HepG2 (cell line): ENCODE measurements around the gene TYW1. TPM values are rescaled to one million over a fixed set of nuclear protein-coding genes. Genes with fewer than 3 reads are reported as not detected.
"Not testable (repeated sequence)": the region's sequence is repeated elsewhere in the genome, so short reads cannot be mapped to it uniquely, and the experiment has no call there.

ENCODE experiments used
- ATF1 ChIP-seq: IDR thresholded peaks from 2 replicates; pipeline ENCODE4 v1.6.1; 2016; ENCODE audit warnings: mild to moderate bottlenecking, control low read depth
- FOXC1 ChIP-seq: sonication (generic); formaldehyde crosslinking; IDR thresholded peaks from 2 replicates; pipeline ENCODE4 v1.8.0; 2022; ENCODE audit warnings: mild to moderate bottlenecking, missing genetic modification reagents, borderline replicate concordance
- GATA4 ChIP-seq: sonication (generic); IDR thresholded peaks from 2 replicates; pipeline ENCODE4 v1.6.1; 2016; ENCODE audit warnings: antibody characterized with exemption, low read depth, borderline replicate concordance
- ISL2 ChIP-seq: sonication (generic); formaldehyde crosslinking; IDR thresholded peaks from 2 replicates; pipeline ENCODE4 v1.5.0; 2020; ENCODE audit warnings: missing genetic modification reagents
- KLF11 ChIP-seq: IDR thresholded peaks from 2 replicates; pipeline ENCODE4 v1.6.1; 2016; ENCODE audit warnings: missing compliant biosample characterization
- KMT2B ChIP-seq: IDR thresholded peaks from 2 replicates; pipeline ENCODE4 v1.6.1; 2016; ENCODE audit warnings: missing genetic modification reagents, missing compliant biosample characterization
- MED1 ChIP-seq: sonication (generic); formaldehyde crosslinking; IDR thresholded peaks from 2 replicates; pipeline ENCODE4 v1.4.0; 2020; ENCODE audit warnings: missing genetic modification reagents
- NONO ChIP-seq, 2 experiments: fragments of 450-650 bp in 1 of 2; sonication (generic) in 1 of 2; formaldehyde crosslinking in 1 of 2; IDR thresholded peaks in 1 of 2; conservative IDR thresholded peaks in 1 of 2; 2 replicates each; pipeline versions ENCODE4 v1.6.1 to v1.8.0; 2017 to 2022; ENCODE audit warnings: mild to moderate bottlenecking in 1 of 2, missing genetic modification reagents in 1 of 2, moderate library complexity in 1 of 2
- POLR2A ChIP-seq, 2 experiments: IDR thresholded peaks; 2 replicates each; pipeline ENCODE4 v1.6.1; 2011; ENCODE audit warnings: low read depth in 2 of 2, low read length in 2 of 2, mild to moderate bottlenecking in 1 of 2, moderate library complexity in 1 of 2; ENCODE audit not compliant: insufficient read depth in 1 of 2
- RAD21 ChIP-seq: fragments of 450-650 bp; formaldehyde crosslinking; IDR thresholded peaks from 2 replicates; pipeline ENCODE4 v1.5.0; 2020; ENCODE audit warnings: mild to moderate bottlenecking
- RFXANK ChIP-seq: IDR thresholded peaks from 2 replicates; pipeline ENCODE4 v1.6.1; 2016
- SKI ChIP-seq: fragments of 450-650 bp; IDR thresholded peaks from one replicate; pipeline ENCODE4 v1.6.1; 2018; ENCODE audit warnings: mild to moderate bottlenecking; ENCODE audit not compliant: partially characterized antibody
- SP1 ChIP-seq, 2 experiments: fragments of 450-650 bp in 1 of 2; sonication (generic) in 1 of 2; formaldehyde crosslinking in 1 of 2; IDR thresholded peaks; 2 replicates each; pipeline versions ENCODE4 v1.4.0 to v1.6.1; 2016 to 2020; ENCODE audit warnings: missing genetic modification reagents in 1 of 2
- STAG1 ChIP-seq: sonication (generic); formaldehyde crosslinking; IDR thresholded peaks from 2 replicates; pipeline ENCODE4 v1.4.0; 2020; ENCODE audit warnings: missing genetic modification reagents
- ZBTB20 ChIP-seq: sonication (generic); formaldehyde crosslinking; IDR thresholded peaks from 2 replicates; pipeline ENCODE4 v1.8.1; 2023; ENCODE audit warnings: missing genetic modification reagents, low read depth, mild to moderate bottlenecking, borderline replicate concordance
- ZNF33B ChIP-seq: sonication (generic); formaldehyde crosslinking; IDR thresholded peaks from 2 replicates; pipeline ENCODE4 v1.5.1; 2020; ENCODE audit warnings: mild to moderate bottlenecking, missing genetic modification reagents
- ZNF782 ChIP-seq: sonication (generic); formaldehyde crosslinking; IDR thresholded peaks from 2 replicates; pipeline ENCODE4 v1.4.0; 2020; ENCODE audit warnings: missing genetic modification reagents, mild to moderate bottlenecking, borderline replicate concordance
- ZSCAN31 ChIP-seq: sonication (generic); formaldehyde crosslinking; IDR thresholded peaks from 2 replicates; pipeline ENCODE4 v1.5.0; 2020; ENCODE audit warnings: low read depth, mild to moderate bottlenecking, missing genetic modification reagents
- polyA plus RNA-seq, 8 experiments: library from polyadenylated mRNA; depleted of rRNA in 3 of 8; stranded (reverse) in 7 of 8; unstranded in 1 of 8; fragments of >200 nt; fragmentation: Illumina TruSeq in 4 of 8; extraction: Trizol in 4 of 8; gene quantifications; 2 replicates each; pipeline versions ENCODE4 v1.2.1 to v1.2.3, GENCODE V29; 2011 to 2016; ENCODE audit warnings: low read depth in 4 of 8, missing spikeins in 1 of 8, mixed read lengths in 1 of 8; ENCODE audit not compliant: insufficient read depth in 1 of 8
- total RNA-seq, 5 experiments: library from RNA; depleted of rRNA; stranded (reverse); fragments of >200 nt; fragmentation: Illumina TruSeq; extraction: Trizol; gene quantifications; 2 replicates each; pipeline ENCODE4 v1.2.3, GENCODE V29; 2016; ENCODE audit warnings: low read depth in 1 of 5
- TF ChIP-seq, protein P1 (sequence below): IDR thresholded peaks from 2 replicates; pipeline ENCODE4 v1.6.1; 2012; ENCODE audit warnings: low read depth, low read length, improper control_type of control experiment
- TF ChIP-seq, protein P2 (sequence below): sonication (generic); formaldehyde crosslinking; IDR thresholded peaks from 2 replicates; pipeline ENCODE4 v1.5.0; 2020; ENCODE audit warnings: missing genetic modification reagents, mild to moderate bottlenecking, borderline replicate concordance
- TF ChIP-seq, protein P3 (sequence below): sonication (generic); formaldehyde crosslinking; IDR thresholded peaks from 2 replicates; pipeline ENCODE4 v1.8.0; 2022; ENCODE audit warnings: mild to moderate bottlenecking, missing genetic modification reagents, moderate library complexity
- TF ChIP-seq, protein P4 (sequence below): IDR thresholded peaks from 2 replicates; pipeline ENCODE4 v1.6.1; 2016; ENCODE audit warnings: missing biosample characterization, missing genetic modification reagents, low read depth
- TF ChIP-seq, protein P5 (sequence below): sonication (generic); formaldehyde crosslinking; IDR thresholded peaks from 2 replicates; pipeline ENCODE4 v1.4.0; 2020; ENCODE audit warnings: mild to moderate bottlenecking, missing genetic modification reagents

The TYW1 gene
- total and polyA plus RNA-seq, 2 of the 13 experiments (the other 11 are each of a cell fraction or from before 2014, with no cell fraction given) = 8.6 to 17.6 TPM

DNA sequence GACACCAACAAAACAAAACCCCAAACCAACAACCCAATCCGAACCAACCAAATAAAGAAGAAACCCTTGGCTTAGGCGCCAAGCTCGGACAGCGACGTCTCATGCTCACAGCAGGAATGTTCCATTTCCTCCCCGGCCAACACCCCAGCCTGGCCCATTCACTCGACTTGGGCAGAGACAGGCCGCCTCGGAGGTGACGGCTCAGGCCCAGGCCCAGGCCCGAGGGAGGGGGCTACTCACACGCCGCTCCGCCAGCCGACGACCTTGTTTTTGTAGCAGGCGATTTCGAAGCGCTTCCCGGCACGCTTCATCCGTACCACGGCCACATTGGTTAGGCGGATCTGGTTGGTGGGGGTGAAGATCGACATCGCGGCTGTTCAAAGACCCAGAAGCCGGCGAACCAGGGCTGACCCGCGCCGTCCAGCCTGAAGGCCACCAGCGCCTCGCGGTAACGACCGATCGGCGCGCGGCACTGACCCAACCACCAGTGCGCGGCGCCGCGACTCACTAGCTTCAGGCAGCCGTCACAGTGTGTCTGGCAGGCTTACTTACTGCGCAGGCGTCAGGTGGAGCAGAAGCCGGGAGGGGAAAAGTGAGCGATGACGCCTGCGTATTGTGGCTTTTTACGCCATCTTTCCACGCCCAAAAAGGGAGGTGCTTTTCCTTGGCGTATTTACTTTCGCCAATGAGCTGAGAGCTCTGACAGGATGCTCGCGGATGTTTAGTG is 1.4 kb upstream of the TYW1 start, which contains the start of gene SBDS (continued):
- TF ChIP-seq, protein P1, sequence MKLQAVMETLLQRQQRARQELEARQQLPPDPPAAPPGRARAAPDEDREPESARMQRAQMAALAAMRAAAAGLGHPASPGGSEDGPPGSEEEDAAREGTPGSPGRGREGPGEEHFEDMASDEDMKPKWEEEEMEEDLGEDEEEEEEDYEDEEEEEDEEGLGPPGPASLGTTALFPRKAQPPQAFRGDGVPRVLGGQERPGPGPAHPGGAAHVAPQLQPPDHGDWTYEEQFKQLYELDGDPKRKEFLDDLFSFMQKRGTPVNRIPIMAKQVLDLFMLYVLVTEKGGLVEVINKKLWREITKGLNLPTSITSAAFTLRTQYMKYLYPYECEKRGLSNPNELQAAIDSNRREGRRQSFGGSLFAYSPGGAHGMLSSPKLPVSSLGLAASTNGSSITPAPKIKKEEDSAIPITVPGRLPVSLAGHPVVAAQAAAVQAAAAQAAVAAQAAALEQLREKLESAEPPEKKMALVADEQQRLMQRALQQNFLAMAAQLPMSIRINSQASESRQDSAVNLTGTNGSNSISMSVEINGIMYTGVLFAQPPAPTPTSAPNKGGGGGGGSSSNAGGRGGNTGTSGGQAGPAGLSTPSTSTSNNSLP = peak; percentile 76
- TF ChIP-seq ZSCAN31 = peak; percentile 75; the same call in 1 of the 2 replicates
- 0 out of 2 replicates have a peak, but pooled peaks have one; percentile 47 for TF ChIP-seq ISL2 (CRISPR knock-in tag)
- TF ChIP-seq, protein P2, sequence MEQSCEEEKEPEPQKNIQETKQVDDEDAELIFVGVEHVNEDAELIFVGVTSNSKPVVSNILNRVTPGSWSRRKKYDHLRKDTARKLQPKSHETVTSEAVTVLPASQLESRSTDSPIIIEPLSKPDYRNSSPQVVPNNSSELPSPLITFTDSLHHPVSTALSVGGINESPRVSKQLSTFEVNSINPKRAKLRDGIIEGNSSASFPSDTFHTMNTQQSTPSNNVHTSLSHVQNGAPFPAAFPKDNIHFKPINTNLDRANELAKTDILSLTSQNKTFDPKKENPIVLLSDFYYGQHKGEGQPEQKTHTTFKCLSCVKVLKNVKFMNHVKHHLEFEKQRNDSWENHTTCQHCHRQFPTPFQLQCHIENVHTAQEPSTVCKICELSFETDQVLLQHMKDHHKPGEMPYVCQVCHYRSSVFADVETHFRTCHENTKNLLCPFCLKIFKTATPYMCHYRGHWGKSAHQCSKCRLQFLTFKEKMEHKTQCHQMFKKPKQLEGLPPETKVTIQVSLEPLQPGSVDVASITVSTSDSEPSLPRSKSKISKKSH (CRISPR knock-in tag) = peak; percentile 82; the same call in 1 of the 2 replicates
- TF ChIP-seq GATA4 = 0 out of 2 replicates have a peak, but pooled peaks have one; percentile 23
- TF ChIP-seq STAG1 (CRISPR knock-in tag) = peak; percentile 24
- TF ChIP-seq POLR2A (IDR thresholded peaks at IDR 0.05; ENCODE audit: insufficient read depth in 1 of 2, low read depth in 2 of 2, low read length in 2 of 2) = peak; percentile 88 to 89
- TF ChIP-seq ZNF782 (CRISPR knock-in tag) = 0 out of 2 replicates have a peak, but pooled peaks have one; percentile 52
- peak; percentile 70; the same call in 1 of the 2 replicates for TF ChIP-seq KLF11 (CRISPR knock-in tag)
- TF ChIP-seq, protein P3, sequence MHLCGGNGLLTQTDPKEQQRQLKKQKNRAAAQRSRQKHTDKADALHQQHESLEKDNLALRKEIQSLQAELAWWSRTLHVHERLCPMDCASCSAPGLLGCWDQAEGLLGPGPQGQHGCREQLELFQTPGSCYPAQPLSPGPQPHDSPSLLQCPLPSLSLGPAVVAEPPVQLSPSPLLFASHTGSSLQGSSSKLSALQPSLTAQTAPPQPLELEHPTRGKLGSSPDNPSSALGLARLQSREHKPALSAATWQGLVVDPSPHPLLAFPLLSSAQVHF (CRISPR knock-in tag) = 0 out of 2 replicates have a peak, but pooled peaks have one; percentile 72
- TF ChIP-seq SKI = peak; percentile 74
- TF ChIP-seq ZBTB20 (CRISPR knock-in tag) = 0 out of 2 replicates have a peak, but pooled peaks have one; percentile 21
- TF ChIP-seq, protein P4, sequence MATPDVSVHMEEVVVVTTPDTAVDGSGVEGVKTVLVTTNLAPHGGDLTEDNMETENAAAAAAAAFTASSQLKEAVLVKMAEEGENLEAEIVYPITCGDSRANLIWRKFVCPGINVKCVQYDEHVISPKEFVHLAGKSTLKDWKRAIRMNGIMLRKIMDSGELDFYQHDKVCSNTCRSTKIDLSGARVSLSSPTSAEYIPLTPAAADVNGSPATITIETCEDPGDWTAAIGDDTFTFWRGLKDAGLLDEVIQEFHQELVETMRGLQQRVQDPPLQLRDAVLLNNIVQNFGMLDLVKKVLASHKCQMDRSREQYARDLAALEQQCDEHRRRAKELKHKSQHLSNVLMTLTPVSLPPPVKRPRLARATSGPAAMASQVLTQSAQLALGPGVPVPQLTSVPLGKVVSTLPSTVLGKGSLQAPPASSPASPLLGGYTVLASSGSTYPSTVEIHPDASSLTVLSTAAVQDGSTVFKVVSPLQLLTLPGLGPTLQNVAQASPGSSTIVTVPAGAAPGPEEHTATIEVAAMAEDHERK (CRISPR knock-in tag) = 0 out of 2 replicates have a peak, but pooled peaks have one; percentile 53
- TF ChIP-seq, protein P5, sequence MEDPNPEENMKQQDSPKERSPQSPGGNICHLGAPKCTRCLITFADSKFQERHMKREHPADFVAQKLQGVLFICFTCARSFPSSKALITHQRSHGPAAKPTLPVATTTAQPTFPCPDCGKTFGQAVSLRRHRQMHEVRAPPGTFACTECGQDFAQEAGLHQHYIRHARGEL = 0 out of 2 replicates have a peak, but pooled peaks have one; percentile 38
- TF ChIP-seq NONO, SP1 (IDR thresholded peaks at IDR 0.05): not testable (repeated sequence)
- peak; percentile 57 for TF ChIP-seq NONO (CRISPR knock-in tag; conservative IDR thresholded peaks at IDR 0.05)
- peak; percentile 39; the same call in 1 of the 2 replicates for TF ChIP-seq MED1 (CRISPR knock-in tag)
- TF ChIP-seq ZNF33B (CRISPR knock-in tag) = 0 out of 2 replicates have a peak, but pooled peaks have one; percentile 58
- TF ChIP-seq FOXC1 (CRISPR knock-in tag) = peak; percentile 72; the same call in 1 of the 2 replicates
- TF ChIP-seq RAD21 = 0 out of 2 replicates have a peak, but pooled peaks have one; percentile 8
- peak; percentile 78 for TF ChIP-seq SP1 (CRISPR knock-in tag; IDR thresholded peaks at IDR 0.05)
- peak; percentile 67 for TF ChIP-seq ATF1 (CRISPR knock-in tag)
- TF ChIP-seq RFXANK (CRISPR knock-in tag) = 0 out of 2 replicates have a peak, but pooled peaks have one; percentile 53
- peak; percentile 48; the same call in 1 of the 2 replicates for TF ChIP-seq KMT2B (CRISPR knock-in tag)
